ENCODE data around the gene WSB1. TPM values are rescaled to one million over a fixed set of nuclear protein-coding genes. Genes with fewer than 3 reads are reported as not detected.
A peak's percentile ranks its signal among the peaks of the same experiment; 100 is the strongest.

Gene WSB1
- total RNA-seq, 1 experiment from 2014 or later: 35.1 TPM

DNA sequence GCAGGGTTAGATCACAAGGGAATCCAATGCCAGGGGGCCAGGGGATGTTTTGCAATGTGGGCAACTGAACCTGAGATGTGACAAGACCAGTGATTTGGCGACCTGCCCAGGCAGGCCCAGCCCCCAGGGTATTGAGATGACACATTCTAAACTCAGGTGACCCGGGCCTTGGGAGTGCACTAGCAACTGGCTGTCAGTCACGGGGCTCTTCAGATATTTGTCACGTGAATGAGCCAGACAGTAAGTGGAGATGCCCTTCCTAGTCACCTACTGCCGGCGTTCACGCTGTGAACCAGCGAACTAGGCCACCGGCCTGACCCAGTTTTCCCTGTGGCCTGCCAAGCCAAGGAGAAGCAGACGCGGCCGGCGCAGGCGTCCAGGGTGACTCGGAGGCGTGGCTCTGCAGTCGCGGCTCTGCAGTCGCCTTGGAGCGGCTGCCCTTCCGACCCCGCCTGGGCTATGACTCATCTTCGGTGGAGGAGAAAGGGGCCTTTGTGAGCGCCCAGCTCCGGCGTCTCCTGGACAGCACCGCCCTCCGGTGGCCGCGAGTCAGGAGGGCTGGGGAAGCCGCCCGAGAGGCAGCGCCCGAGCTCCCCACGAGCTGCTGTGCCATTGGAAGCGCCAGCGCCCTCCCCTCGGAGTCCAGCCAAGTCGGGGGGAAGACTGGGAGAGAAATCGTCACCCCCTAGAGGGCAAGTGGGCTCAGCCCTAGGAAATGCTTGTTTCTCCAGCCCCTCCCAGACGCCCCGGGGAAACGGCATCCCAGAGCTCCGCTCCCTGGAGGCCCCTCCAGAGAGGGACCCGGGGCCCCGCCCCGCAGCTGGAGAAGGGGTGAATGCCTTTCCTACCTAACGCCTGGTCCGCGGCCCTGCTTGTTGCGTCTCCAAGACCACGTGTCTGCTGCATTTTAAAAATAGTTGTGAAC lies 38.8 kb downstream of the WSB1 start:
- DNase-seq (peak; percentile 95), ATAC-seq (peak; percentile 95)
- TF ChIP-seq, protein P1, sequence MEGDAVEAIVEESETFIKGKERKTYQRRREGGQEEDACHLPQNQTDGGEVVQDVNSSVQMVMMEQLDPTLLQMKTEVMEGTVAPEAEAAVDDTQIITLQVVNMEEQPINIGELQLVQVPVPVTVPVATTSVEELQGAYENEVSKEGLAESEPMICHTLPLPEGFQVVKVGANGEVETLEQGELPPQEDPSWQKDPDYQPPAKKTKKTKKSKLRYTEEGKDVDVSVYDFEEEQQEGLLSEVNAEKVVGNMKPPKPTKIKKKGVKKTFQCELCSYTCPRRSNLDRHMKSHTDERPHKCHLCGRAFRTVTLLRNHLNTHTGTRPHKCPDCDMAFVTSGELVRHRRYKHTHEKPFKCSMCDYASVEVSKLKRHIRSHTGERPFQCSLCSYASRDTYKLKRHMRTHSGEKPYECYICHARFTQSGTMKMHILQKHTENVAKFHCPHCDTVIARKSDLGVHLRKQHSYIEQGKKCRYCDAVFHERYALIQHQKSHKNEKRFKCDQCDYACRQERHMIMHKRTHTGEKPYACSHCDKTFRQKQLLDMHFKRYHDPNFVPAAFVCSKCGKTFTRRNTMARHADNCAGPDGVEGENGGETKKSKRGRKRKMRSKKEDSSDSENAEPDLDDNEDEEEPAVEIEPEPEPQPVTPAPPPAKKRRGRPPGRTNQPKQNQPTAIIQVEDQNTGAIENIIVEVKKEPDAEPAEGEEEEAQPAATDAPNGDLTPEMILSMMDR (conservative IDR thresholded peaks at IDR 0.05; ENCODE audit: low read depth, low read length): peak; percentile 75
- no peak for TF ChIP-seq EZH2phosphoT487 (IDR thresholded peaks at IDR 0.05; ENCODE audit: borderline replicate concordance, low read length)
- H4K20me1 ChIP-seq (ENCODE audit: low read length): no peaks in the 10 kb centered on the region
- peak overlapping the region; percentile 72 for H3K9ac ChIP-seq (ENCODE audit: low read length)
- peak overlapping the region; percentile 90 for H2AFZ ChIP-seq (ENCODE audit: low read length)
- ChIA-PET CTCF (interaction anchor here (0.5 to 1.3 kb wide), 6 partner anchors 20 to 267 kb away, joined by 3 to 18 read pairs (median 7); partner anchors contain the start of gene WSB1), POLR2A (ENCODE audit: unreplicated experiment) (no interaction called here)
- intact Hi-C loops (cut with micrococcal nuclease): loop anchor here (1.0 to 5.0 kb wide), 3 partner anchors 35 to 96 kb away; no protein-coding TSS in a partner anchor
- H3K4me2 ChIP-seq (ENCODE audit: low read length): peak overlapping the region; percentile 95
- no peaks in the 10 kb centered on the region for H3K79me2 ChIP-seq (ENCODE audit: low read length)
- H3F3A ChIP-seq (ENCODE audit: low read length, unreplicated experiment): no peaks in the 10 kb centered on the region
- H3K36me3 ChIP-seq (ENCODE audit: low read depth, low read length): no peaks in the 10 kb centered on the region
- H3K27ac ChIP-seq (ENCODE audit: low read length): peak overlapping the region; percentile 83
- H3K9me3 ChIP-seq (ENCODE audit: low read length): no peaks in the 10 kb centered on the region
- peaks cover 16% of the 10 kb centered on the region for H3K4me1 ChIP-seq (ENCODE audit: insufficient read depth, low read length)
- no TSS peak for BruUV-seq (replicated peaks)
- H3K27me3 ChIP-seq (ENCODE audit: low read length): no peaks in the 10 kb centered on the region
- peak overlapping the region; percentile 74 for H3K4me3 ChIP-seq (ENCODE audit: low read length)
- H3K9me2 ChIP-seq (replicated peaks; ENCODE audit: low read length): no peaks in the 10 kb centered on the region

DNA sequence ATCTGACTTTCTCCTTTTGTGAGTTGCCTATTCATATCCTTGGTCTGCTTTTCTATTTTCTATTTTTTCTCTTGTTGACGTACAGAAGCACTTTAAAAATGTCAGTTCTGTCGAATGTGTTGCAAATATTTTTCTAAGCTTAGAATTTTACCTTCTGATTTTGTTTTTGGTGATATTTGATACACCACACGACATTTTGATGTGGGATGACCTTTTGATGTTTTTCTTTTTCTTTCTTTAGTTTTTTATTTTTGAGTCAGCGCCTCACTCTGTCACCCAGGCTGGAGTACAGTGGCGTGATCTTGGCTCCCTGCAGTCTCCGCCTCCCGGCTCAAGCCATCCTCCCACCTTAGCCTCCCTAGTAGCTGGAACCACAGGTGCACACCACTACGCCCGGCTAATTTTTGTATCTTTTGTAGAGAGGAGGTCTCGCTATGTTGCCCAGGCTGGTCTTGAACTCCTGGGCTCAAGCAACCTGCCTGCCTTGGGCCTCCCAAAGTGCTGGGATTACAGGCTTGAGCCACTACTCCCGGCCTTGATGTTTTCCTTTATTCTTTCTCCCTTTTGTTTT lies 39.6 kb downstream of the WSB1 start:
- peak overlapping the region; percentile 90 for H2AFZ ChIP-seq (ENCODE audit: low read length)
- no peaks in the 10 kb centered on the region for H3K36me3 ChIP-seq (ENCODE audit: low read depth, low read length)
- peak overlapping the region; percentile 83 for H3K27ac ChIP-seq (ENCODE audit: low read length)
- no peaks in the 10 kb centered on the region for H3K79me2 ChIP-seq (ENCODE audit: low read length)
- H4K20me1 ChIP-seq (ENCODE audit: low read length): no peaks in the 10 kb centered on the region
- no peaks in the 10 kb centered on the region for H3K9me2 ChIP-seq (replicated peaks; ENCODE audit: low read length)
- peaks cover 16% of the 10 kb centered on the region for H3K4me1 ChIP-seq (ENCODE audit: insufficient read depth, low read length)
- TF ChIP-seq EZH2phosphoT487 (IDR thresholded peaks at IDR 0.05; ENCODE audit: borderline replicate concordance, low read length) (no peak), EZH2 (IDR thresholded peaks at IDR 0.05; ENCODE audit: low read length, unreplicated experiment) (no peak)
- TF ChIP-seq, protein P1 (conservative IDR thresholded peaks at IDR 0.05; ENCODE audit: low read depth, low read length): no peak
- ATAC-seq: no peak
- peak overlapping the region; percentile 74 for H3K4me3 ChIP-seq (ENCODE audit: low read length)
- no peaks in the 10 kb centered on the region for H3F3A ChIP-seq (ENCODE audit: low read length, unreplicated experiment)
- peak overlapping the region; percentile 95 for H3K4me2 ChIP-seq (ENCODE audit: low read length)
- no peaks in the 10 kb centered on the region for H3K27me3 ChIP-seq (ENCODE audit: low read length)
- intact Hi-C loops (cut with micrococcal nuclease): loop anchor here (1.0 to 5.0 kb wide), 2 partner anchors 36 to 97 kb away; no protein-coding TSS in a partner anchor
- ChIA-PET POLR2A (ENCODE audit: unreplicated experiment) (no interaction called here), CTCF (interaction anchor here (0.5 to 1.3 kb wide), 6 partner anchors 21 to 266 kb away, joined by 3 to 18 read pairs (median 7); partner anchors contain the start of gene WSB1)
- TSS peak; percentile 52 for BruUV-seq (replicated peaks)
- H3K9me3 ChIP-seq (ENCODE audit: low read length): no peaks in the 10 kb centered on the region
- H3K9ac ChIP-seq (ENCODE audit: low read length): peak overlapping the region; percentile 72
- no peak for DNase-seq
